GM23338 (cell line): ENCODE data around the gene GCAT. TPM values are rescaled to one million over a fixed set of nuclear protein-coding genes. Genes with fewer than 3 reads are reported as not detected.

Source experiments
- ATAC-seq: fragments of 200-7000 bp; cut with Tn5 transposase; 3 replicates; pipeline ENCODE4 v1.9.1; 2020
- DNase-seq: peaks from one replicate; pipeline ENCODE4 v3.0.0-alpha.2; 2015; ENCODE audit warnings: low spot score
- H2AFZ ChIP-seq: fragments of 200-600 bp; sonication (generic); 2 replicates; pipeline ENCODE4 v1.8.0; 2016; ENCODE audit warnings: antibody characterized with exemption, mild to moderate bottlenecking, moderate library complexity
- H3F3A ChIP-seq: fragments of 200-600 bp; sonication (generic); replicated peaks from 2 replicates; pipeline ENCODE4 v1.8.0; 2017; ENCODE audit warnings: antibody characterized with exemption, mixed run types, low read depth
- H3K27ac ChIP-seq: fragments of 200-600 bp; sonication (generic); 2 replicates; pipeline ENCODE4 v1.6.1; 2016; ENCODE audit warnings: low read depth
- H3K27me3 ChIP-seq: fragments of 200-600 bp; sonication (generic); 2 replicates; pipeline ENCODE4 v1.8.0; 2016; ENCODE audit warnings: mild to moderate bottlenecking, mixed run types, moderate library complexity; ENCODE audit not compliant: insufficient read depth
- H3K36me3 ChIP-seq: fragments of 200-600 bp; sonication (generic); 2 replicates; pipeline ENCODE4 v1.8.0; 2016; ENCODE audit warnings: mild to moderate bottlenecking; ENCODE audit not compliant: insufficient read depth
- H3K4me1 ChIP-seq: fragments of 200-600 bp; sonication (generic); 2 replicates; pipeline ENCODE4 v1.8.0; 2016; ENCODE audit warnings: mild to moderate bottlenecking, moderate library complexity; ENCODE audit not compliant: insufficient read depth
- H3K4me2 ChIP-seq: fragments of 200-600 bp; sonication (generic); 2 replicates; pipeline ENCODE4 v1.7.1; 2017; ENCODE audit warnings: mixed run types
- H3K4me3 ChIP-seq: fragments of 200-600 bp; sonication (generic); 2 replicates; pipeline ENCODE4 v1.6.1; 2016; ENCODE audit warnings: mixed run types
- H3K79me2 ChIP-seq: fragments of 200-600 bp; sonication (generic); replicated peaks from 2 replicates; pipeline ENCODE4 v1.8.0; 2017; ENCODE audit warnings: mild to moderate bottlenecking; ENCODE audit not compliant: insufficient read depth
- H3K9me2 ChIP-seq: fragments of 200-600 bp; sonication (generic); 2 replicates; pipeline ENCODE4 v1.8.0; 2017; ENCODE audit not compliant: insufficient read depth
- H4K20me1 ChIP-seq: fragments of 200-600 bp; sonication (generic); replicated peaks from 2 replicates; pipeline ENCODE4 v1.8.0; 2017; ENCODE audit warnings: mild to moderate bottlenecking; ENCODE audit not compliant: insufficient read depth
- H3K27ac Mint-ChIP-seq: 2 replicates; pipeline ENCODE4 v1.8.0; 2020; ENCODE audit warnings: inconsistent platforms, mild to moderate bottlenecking, moderate library complexity, mixed read lengths
- H3K27me3 Mint-ChIP-seq: 3 replicates; pipeline ENCODE4 v1.8.0; 2022; ENCODE audit warnings: low read depth, mild to moderate bottlenecking, moderate library complexity, mixed read lengths, inconsistent platforms; ENCODE audit not compliant: insufficient read depth, poor library complexity
- H3K36me3 Mint-ChIP-seq: 3 replicates; pipeline ENCODE4 v1.8.0; 2021; ENCODE audit warnings: low read depth, mild to moderate bottlenecking, inconsistent platforms, moderate library complexity, mixed read lengths
- H3K4me1 Mint-ChIP-seq: 3 replicates; pipeline ENCODE4 v1.8.0; 2020; ENCODE audit warnings: mild to moderate bottlenecking, inconsistent platforms, mixed read lengths
- H3K4me3 Mint-ChIP-seq: 3 replicates; pipeline ENCODE4 v1.8.0; 2021; ENCODE audit warnings: moderate library complexity, mild to moderate bottlenecking, inconsistent platforms, mixed read lengths
- H3K9me3 Mint-ChIP-seq: 3 replicates; pipeline ENCODE4 v1.8.0; 2020; ENCODE audit warnings: moderate library complexity, mild to moderate bottlenecking, inconsistent platforms, mixed read lengths
- CTCF ChIP-seq, 2 experiments: fragments of 200-600 bp in 1 of 2; sonication (generic) in 1 of 2; conservative IDR thresholded peaks; 2 replicates each; pipeline versions ENCODE4 v1.5.1 to v1.6.1; 2016 to 2017; ENCODE audit warnings: antibody characterized with exemption in 2 of 2, low read depth in 2 of 2, mild to moderate bottlenecking in 2 of 2, moderate library complexity in 1 of 2
- ETS1 ChIP-seq: IDR thresholded peaks from 2 replicates; pipeline ENCODE4 v1.6.1; 2016; ENCODE audit warnings: antibody characterized with exemption
- NANOG ChIP-seq: IDR thresholded peaks from 2 replicates; pipeline ENCODE4 v1.6.1; 2016; ENCODE audit warnings: antibody characterized with exemption, borderline replicate concordance
- POLR2AphosphoS5 ChIP-seq: IDR thresholded peaks from 2 replicates; pipeline ENCODE4 v1.6.1; 2016; ENCODE audit warnings: antibody characterized with exemption, low read depth
- REST ChIP-seq: IDR thresholded peaks from one replicate; pipeline ENCODE4 v1.6.1; 2018; ENCODE audit warnings: antibody characterized with exemption; ENCODE audit not compliant: unreplicated experiment
- ZNF114 ChIP-seq: fragments of 250-450 bp; sonication (Bioruptor Pico); IDR thresholded peaks from 2 replicates; pipeline ENCODE4 v1.5.0; 2020; ENCODE audit warnings: mild to moderate bottlenecking, moderate library complexity
- polyA plus RNA-seq: library from polyadenylated mRNA; unstranded; fragments of >200 nt; fragmentation: Nextera tagmentation; extraction: Ambion mirVana; gene quantifications from 2 replicates; pipeline ENCODE4 v1.2.1, GENCODE V29; 2016
- total RNA-seq: library from RNA; depleted of rRNA; stranded (reverse); fragments of >200 nt; shearing (Covaris generic); gene quantifications from 2 replicates; pipeline ENCODE4 v1.2.3, GENCODE V29; 2014

The GCAT gene
- total and polyA plus RNA-seq, 2 experiments from 2014 or later: 36.8 to 61.3 TPM

GRCh38 chr22:37801946-37802309, 5.8 kb upstream of the GCAT start:
- H3K4me2 ChIP-seq: peak overlapping the region; percentile 100
- peaks cover 65% of the 10 kb centered on the region for H3K27me3 ChIP-seq
- no peaks in the 10 kb centered on the region for H3K9me2 ChIP-seq
- H3K27me3 Mint-ChIP-seq: peaks cover 51% of the 10 kb centered on the region
- peak; percentile 45 for DNase-seq
- peak overlapping the region; percentile 86 for H3K4me3 Mint-ChIP-seq
- H3K27ac Mint-ChIP-seq: no peak overlapping the region
- no peaks in the 10 kb centered on the region for H3K36me3 Mint-ChIP-seq
- H3K4me1 Mint-ChIP-seq: peaks cover 26% of the 10 kb centered on the region
- peak overlapping the region; percentile 96 for H2AFZ ChIP-seq
- no peaks in the 10 kb centered on the region for H4K20me1 ChIP-seq
- H3K4me3 ChIP-seq: peak overlapping the region; percentile 86
- H3K9me3 Mint-ChIP-seq: no peaks in the 10 kb centered on the region; the same call in 2 of the 3 replicates
- no peak overlapping the region for H3K27ac ChIP-seq
- no peak for ATAC-seq
- H3K79me2 ChIP-seq: 0 out of 2 replicates have a peak, but pooled peaks cover 6% of the 10 kb centered on the region
- TF ChIP-seq ZNF114 (no peak), NANOG (no peak), CTCF (conservative IDR thresholded peaks at IDR 0.05; ENCODE audit: low read depth in 2 of 2) (0 out of 4 replicates have a peak, but pooled peaks of 1 of the 2 experiments have one; percentile 13), REST (no peak)
- peaks cover 19% of the 10 kb centered on the region for H3K4me1 ChIP-seq
- peaks cover 20% of the 10 kb centered on the region for H3F3A ChIP-seq
- no peaks in the 10 kb centered on the region for H3K36me3 ChIP-seq

- peak; percentile 70 for ATAC-seq
- Histone ChIP-seq H3K27ac (no peak overlapping the region), H3K79me2 (0 out of 2 replicates have a peak, but pooled peaks cover 6% of the 10 kb centered on the region), H3K4me2 (peak overlapping the region; percentile 100), H2AFZ (peak overlapping the region; percentile 96), H3F3A (peaks cover 20% of the 10 kb centered on the region), H4K20me1 (no peaks in the 10 kb centered on the region), H3K36me3 (no peaks in the 10 kb centered on the region), H3K9me2 (no peaks in the 10 kb centered on the region), H3K27me3 (peaks cover 70% of the 10 kb centered on the region), H3K4me1 (peaks cover 20% of the 10 kb centered on the region), H3K4me3 (peak overlapping the region; percentile 86)
- H3K4me1 Mint-ChIP-seq: peaks cover 26% of the 10 kb centered on the region
- no peak for TF ChIP-seq REST
- peak; percentile 71; the same call in 1 of the 2 replicates for TF ChIP-seq ETS1
- TF ChIP-seq CTCF (conservative IDR thresholded peaks at IDR 0.05; ENCODE audit: low read depth in 2 of 2): peak; percentile 1 to 28; a peak in 1 of 4 replicates
- no peak for TF ChIP-seq NANOG
- peak; percentile 6; the same call in 1 of the 2 replicates for TF ChIP-seq POLR2AphosphoS5
- H3K4me3 Mint-ChIP-seq: peak overlapping the region; percentile 86
- H3K9me3 Mint-ChIP-seq: no peaks in the 10 kb centered on the region; the same call in 2 of the 3 replicates
- no peaks in the 10 kb centered on the region for H3K36me3 Mint-ChIP-seq
- peak; percentile 90 for DNase-seq
- peaks cover 52% of the 10 kb centered on the region for H3K27me3 Mint-ChIP-seq
- no peak overlapping the region for H3K27ac Mint-ChIP-seq
Measured at GRCh38 chr22:37802310-37803194, 5.2 kb upstream of the GCAT start.
